Mammary epithelial cell (primary cell): ENCODE data around the gene ST3GAL3.

Experiments
- EZH2 ChIP-seq: IDR thresholded peaks from 2 replicates; pipeline ENCODE4 v1.6.1; 2012; ENCODE audit warnings: low read length, inconsistent platforms, borderline replicate concordance
- TF ChIP-seq, protein P1 (sequence below), 2 donors: IDR thresholded peaks in 1 of 2; conservative IDR thresholded peaks in 1 of 2; 2 replicates each; pipeline ENCODE4 v1.5.1; 2011 to 2012; ENCODE audit warnings: inconsistent platforms in 2 of 2, low read length in 2 of 2, mild to moderate bottlenecking in 2 of 2, control low read depth in 1 of 2, low read depth in 1 of 2; ENCODE audit not compliant: insufficient read depth in 1 of 2; ENCODE audit errors: extremely low read depth in 1 of 2

- TF ChIP-seq, protein P1, sequence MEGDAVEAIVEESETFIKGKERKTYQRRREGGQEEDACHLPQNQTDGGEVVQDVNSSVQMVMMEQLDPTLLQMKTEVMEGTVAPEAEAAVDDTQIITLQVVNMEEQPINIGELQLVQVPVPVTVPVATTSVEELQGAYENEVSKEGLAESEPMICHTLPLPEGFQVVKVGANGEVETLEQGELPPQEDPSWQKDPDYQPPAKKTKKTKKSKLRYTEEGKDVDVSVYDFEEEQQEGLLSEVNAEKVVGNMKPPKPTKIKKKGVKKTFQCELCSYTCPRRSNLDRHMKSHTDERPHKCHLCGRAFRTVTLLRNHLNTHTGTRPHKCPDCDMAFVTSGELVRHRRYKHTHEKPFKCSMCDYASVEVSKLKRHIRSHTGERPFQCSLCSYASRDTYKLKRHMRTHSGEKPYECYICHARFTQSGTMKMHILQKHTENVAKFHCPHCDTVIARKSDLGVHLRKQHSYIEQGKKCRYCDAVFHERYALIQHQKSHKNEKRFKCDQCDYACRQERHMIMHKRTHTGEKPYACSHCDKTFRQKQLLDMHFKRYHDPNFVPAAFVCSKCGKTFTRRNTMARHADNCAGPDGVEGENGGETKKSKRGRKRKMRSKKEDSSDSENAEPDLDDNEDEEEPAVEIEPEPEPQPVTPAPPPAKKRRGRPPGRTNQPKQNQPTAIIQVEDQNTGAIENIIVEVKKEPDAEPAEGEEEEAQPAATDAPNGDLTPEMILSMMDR (conservative IDR thresholded peaks at IDR 0.05 in 1 of 2, IDR thresholded peaks at IDR 0.05 in 1 of 2; ENCODE audit: extremely low read depth in 1 of 2, insufficient read depth in 1 of 2, low read depth in 1 of 2, low read length in 2 of 2), result no peak
- TF ChIP-seq EZH2, result no peak
These were observed 245.5 kb downstream of the ST3GAL3 start for GRCh38 chr1:43952731-43953346.
